Colonic mucosa (tissue), 2 donors: ENCODE data around the gene TAMM41. TPM values are rescaled to one million over a fixed set of nuclear protein-coding genes. Genes with fewer than 3 reads are reported as not detected.

ENCODE experiments used
- total RNA-seq, 2 donors: library from RNA; stranded (reverse); fragmentation: NEBNext Ultra II Directional in 1 of 2; extraction: Animal tissue kit (Norgen Biotek cat#: 25700) in 1 of 2; gene quantifications; one replicate each; pipeline ENCODE4 v1.2.1, GENCODE V29; 2021
- donor health status: DM: no; HTN: no; CAD: no.
- donor health status: DM: no; HTN: no; CAD: no.

Gene TAMM41
- total RNA-seq, 2 donors from 2014 or later, result 12.7 to 20.5 TPM

Other genes with a start within 250 kb of the TAMM41 start
- gene VGLL4, start 203.0 kb downstream of the TAMM41 start, total RNA-seq, result 10 to 100 TPM; 57.7 to 63.7 TPM
- gene SYN2, start 157.5 kb upstream of the TAMM41 start, total RNA-seq, result 1 to 10 TPM in 1 of 2 donors, under 1 TPM in 1; 0.54 to 1.1 TPM